Measurements from ENCODE around the gene CSTPP1. TPM values are rescaled to one million over a fixed set of nuclear protein-coding genes. Genes with fewer than 3 reads are reported as not detected.
A peak's percentile ranks its signal among the peaks of the same experiment; 100 is the strongest.

The CSTPP1 gene
- total RNA-seq, 2 experiments from 2014 or later = 12.8 to 14.4 TPM

DNA sequence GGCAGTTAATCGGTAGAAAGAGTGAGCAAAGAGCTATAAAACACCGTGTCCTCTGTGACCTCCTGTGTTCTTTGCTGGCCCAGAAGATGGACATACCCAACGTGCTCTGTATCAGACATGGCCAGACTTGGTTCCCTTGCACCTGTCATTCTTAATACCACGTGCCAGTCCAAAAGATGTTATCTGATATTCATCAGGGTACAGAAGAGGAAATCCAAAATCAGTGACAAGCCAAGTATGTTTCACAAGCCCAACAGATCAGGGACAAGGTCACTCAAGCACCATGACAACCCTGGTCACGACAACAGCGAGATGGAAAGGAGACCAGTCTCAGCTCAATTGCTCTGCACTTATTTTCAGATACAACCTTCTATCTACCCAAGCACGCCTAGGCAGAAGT is 21.7 kb upstream of the CSTPP1 start:
- Mint-ChIP-seq H3K36me3 (ENCODE audit: low read depth) (no peaks in the 10 kb centered on the region), H3K4me3 (no peak overlapping the region), H3K4me1 (ENCODE audit: low read depth) (peaks cover 23% of the 10 kb centered on the region), H3K27me3 (peaks cover 54% of the 10 kb centered on the region), H3K9me3 (no peaks in the 10 kb centered on the region), H3K27ac (no peak overlapping the region)
- ChIA-PET POLR2A (no interaction called here), CTCF (no interaction called here)
- no peak for ATAC-seq
- intact Hi-C loops (cut with micrococcal nuclease) = no loop called here
- no peak for DNase-seq
- TF ChIP-seq, protein P1, sequence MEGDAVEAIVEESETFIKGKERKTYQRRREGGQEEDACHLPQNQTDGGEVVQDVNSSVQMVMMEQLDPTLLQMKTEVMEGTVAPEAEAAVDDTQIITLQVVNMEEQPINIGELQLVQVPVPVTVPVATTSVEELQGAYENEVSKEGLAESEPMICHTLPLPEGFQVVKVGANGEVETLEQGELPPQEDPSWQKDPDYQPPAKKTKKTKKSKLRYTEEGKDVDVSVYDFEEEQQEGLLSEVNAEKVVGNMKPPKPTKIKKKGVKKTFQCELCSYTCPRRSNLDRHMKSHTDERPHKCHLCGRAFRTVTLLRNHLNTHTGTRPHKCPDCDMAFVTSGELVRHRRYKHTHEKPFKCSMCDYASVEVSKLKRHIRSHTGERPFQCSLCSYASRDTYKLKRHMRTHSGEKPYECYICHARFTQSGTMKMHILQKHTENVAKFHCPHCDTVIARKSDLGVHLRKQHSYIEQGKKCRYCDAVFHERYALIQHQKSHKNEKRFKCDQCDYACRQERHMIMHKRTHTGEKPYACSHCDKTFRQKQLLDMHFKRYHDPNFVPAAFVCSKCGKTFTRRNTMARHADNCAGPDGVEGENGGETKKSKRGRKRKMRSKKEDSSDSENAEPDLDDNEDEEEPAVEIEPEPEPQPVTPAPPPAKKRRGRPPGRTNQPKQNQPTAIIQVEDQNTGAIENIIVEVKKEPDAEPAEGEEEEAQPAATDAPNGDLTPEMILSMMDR (IDR thresholded peaks at IDR 0.05) = no peak

DNA sequence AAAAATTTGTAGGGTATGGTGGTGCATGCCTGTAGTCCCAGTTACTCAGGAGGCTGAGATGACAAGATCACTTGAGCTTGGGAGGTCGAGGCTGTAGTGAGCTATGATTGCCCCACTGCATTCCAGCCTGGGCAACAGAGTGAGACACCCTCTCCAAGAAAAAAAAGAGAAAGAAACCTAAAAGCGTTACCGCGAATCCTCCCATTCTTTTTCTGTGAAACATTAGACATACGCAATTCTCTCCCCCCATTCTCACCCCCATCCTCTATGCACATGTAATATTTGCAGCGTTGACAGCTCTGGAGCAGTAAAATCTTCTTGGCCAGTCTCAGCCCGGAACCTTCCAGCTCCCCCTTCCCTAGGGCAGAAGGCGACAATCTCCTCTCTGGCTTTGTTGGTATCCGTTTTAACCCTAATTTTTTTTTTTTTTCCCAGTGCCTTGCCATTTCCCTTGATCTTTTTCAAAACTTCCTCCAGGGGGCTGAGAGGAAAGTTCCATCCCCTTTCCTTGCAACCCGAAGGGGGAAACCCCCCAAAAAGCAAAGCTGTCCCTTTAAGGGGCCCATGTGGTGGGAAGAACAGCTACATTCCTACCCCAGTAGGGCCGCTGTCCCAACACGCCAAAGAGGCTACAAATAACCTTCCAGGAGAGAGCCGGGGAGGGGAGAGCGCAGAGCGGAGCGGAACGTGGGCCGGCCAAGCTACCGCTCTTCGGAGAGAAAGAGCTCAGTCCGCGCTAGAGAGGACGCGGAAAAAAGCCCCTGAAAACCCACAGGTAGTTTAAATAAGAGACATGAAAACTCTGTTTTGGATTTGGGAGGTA is 20.1 kb upstream of the CSTPP1 start:
- Mint-ChIP-seq H3K4me3 (peak overlapping the region; percentile 69), H3K36me3 (ENCODE audit: low read depth) (no peaks in the 10 kb centered on the region), H3K27me3 (peaks cover 50% of the 10 kb centered on the region), H3K4me1 (ENCODE audit: low read depth) (peaks cover 23% of the 10 kb centered on the region), H3K9me3 (no peaks in the 10 kb centered on the region), H3K27ac (no peak overlapping the region)
- CTCF ChIA-PET = interaction anchor here (0.7 to 1.8 kb wide), 8 partner anchors 21 to 401 kb away, joined by 3 to 30 read pairs (median 4); partner anchors contain the start of gene CSTPP1
- POLR2A ChIA-PET = interaction anchor here (0.9 to 2.3 kb wide), 5 partner anchors 8 to 231 kb away, joined by 3 to 8 read pairs (median 3); partner anchors contain the start of gene CSTPP1
- TF ChIP-seq, protein P1 (IDR thresholded peaks at IDR 0.05) = no peak
- DNase-seq (peak; percentile 37), ATAC-seq (peak; percentile 43)
- intact Hi-C loops (cut with micrococcal nuclease) = no loop called here

DNA sequence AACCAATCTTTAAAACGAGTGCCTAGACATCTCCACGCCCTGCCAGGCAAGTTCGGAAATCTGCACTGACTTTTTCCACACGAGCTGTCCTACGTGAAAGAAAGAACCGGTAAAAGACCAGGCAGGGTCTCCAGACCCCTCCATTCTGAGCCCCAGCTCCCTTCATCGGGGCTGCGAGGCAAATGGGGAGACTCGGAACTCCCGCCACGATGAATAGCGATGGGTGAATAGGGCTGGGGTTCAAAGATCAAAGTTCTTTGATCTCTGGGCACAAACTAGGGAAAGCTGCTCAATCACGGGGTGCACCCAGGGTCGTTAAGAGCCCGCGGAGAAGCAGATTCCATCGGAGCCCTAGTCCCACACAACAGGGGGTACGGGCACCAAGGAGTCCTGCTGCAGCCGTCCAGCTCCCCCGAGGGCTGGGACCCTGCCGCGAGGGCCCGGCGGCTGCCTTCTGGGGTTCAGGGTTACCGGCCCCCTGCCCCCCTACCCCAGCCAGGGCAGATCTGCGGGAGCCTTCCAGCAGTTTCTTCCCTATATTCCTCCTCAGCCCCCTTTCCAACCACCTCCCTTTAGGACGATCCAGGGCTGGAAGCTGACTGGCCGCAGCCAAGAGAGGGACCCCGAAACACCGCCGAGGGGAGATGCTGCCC is 19.3 kb upstream of the CSTPP1 start:
- Mint-ChIP-seq H3K27me3 (peaks cover 50% of the 10 kb centered on the region), H3K27ac (no peak overlapping the region), H3K9me3 (no peaks in the 10 kb centered on the region), H3K36me3 (ENCODE audit: low read depth) (no peaks in the 10 kb centered on the region), H3K4me3 (peak overlapping the region; percentile 69), H3K4me1 (ENCODE audit: low read depth) (peaks cover 23% of the 10 kb centered on the region)
- ChIA-PET POLR2A (interaction anchor here (0.8 to 2.3 kb wide), 5 partner anchors 9 to 230 kb away, joined by 3 to 8 read pairs (median 3); partner anchors contain the start of gene CSTPP1), CTCF (interaction anchor here (0.7 to 1.8 kb wide), 7 partner anchors 20 to 402 kb away, joined by 3 to 30 read pairs (median 5); partner anchors contain the start of gene CSTPP1)
- DNase-seq (peak; percentile 10), ATAC-seq (peak; percentile 6)
- TF ChIP-seq, protein P1 (IDR thresholded peaks at IDR 0.05) = no peak
- intact Hi-C loops (cut with micrococcal nuclease) = no loop called here

DNA sequence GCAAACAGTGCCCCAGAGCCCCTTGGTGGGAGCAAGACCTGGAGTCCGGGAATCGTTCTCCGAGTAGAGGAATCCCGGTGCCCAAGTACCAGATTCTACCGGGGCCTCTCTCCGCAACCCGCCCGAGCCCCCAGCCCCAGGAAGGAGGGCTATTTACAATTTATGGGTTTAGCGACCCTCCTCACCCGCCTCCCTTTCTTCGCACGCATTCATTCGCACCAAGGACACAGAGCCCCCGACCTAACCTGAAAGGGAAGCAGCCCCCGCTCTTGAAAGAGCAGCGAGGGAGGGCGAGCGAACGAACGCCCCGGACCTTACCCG is 18.8 kb upstream of the CSTPP1 start:
- CTCF ChIA-PET = interaction anchor here (1.5 to 1.8 kb wide), 3 partner anchors 235 to 245 kb away, joined by 5 to 30 read pairs (median 6); no protein-coding TSS in a partner anchor
- POLR2A ChIA-PET = interaction anchor here (0.8 to 2.3 kb wide), 2 partner anchors 13 to 19 kb away, joined by 3 to 8 read pairs; partner anchors contain the start of gene CSTPP1
- no peaks in the 10 kb centered on the region for H3K9me3 Mint-ChIP-seq
- DNase-seq (no peak), ATAC-seq (no peak)
- no peak overlapping the region for H3K27ac Mint-ChIP-seq
- H3K27me3 Mint-ChIP-seq = peaks cover 49% of the 10 kb centered on the region
- TF ChIP-seq, protein P1 (IDR thresholded peaks at IDR 0.05) = no peak
- intact Hi-C loops (cut with micrococcal nuclease) = no loop called here
- H3K36me3 Mint-ChIP-seq (ENCODE audit: low read depth) = no peaks in the 10 kb centered on the region
- peak overlapping the region; percentile 69 for H3K4me3 Mint-ChIP-seq
- peaks cover 23% of the 10 kb centered on the region for H3K4me1 Mint-ChIP-seq (ENCODE audit: low read depth)
